ENCODE results near the gene BMP6.

Gene BMP6

DNA sequence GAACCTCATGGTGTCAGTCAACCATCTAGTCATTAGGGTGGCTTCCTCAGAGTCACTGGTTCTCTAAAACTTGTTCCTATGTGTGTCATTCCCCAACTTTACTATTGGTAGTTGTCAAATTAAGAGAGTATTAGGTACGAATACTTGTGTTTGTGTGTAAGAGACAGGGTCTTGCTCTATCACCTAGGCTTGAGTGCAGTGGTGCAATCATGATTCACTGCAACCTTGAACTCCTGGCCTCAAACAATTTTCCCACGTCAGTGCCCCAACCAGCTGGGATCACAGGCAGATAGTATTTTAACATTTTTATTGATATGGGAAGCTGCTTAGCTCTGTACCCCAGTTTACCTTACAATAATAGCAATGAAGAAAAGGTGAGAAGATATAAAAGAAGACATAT, 50.6 kb downstream of the BMP6 start:
- H3K4me1 ChIP-seq (ENCODE audit: insufficient read depth, low read length): no peaks in the 10 kb centered on the region
- H3K9me3 ChIP-seq (ENCODE audit: insufficient read depth, low read length, severe bottlenecking): no peaks in the 10 kb centered on the region
- H3K36me3 ChIP-seq (ENCODE audit: insufficient read depth, low read length): no peaks in the 10 kb centered on the region
- H2AFZ ChIP-seq (ENCODE audit: low read depth, low read length): no peak overlapping the region
- H3K79me2 ChIP-seq (ENCODE audit: insufficient read depth, low read length): no peaks in the 10 kb centered on the region
- H3K9ac ChIP-seq (ENCODE audit: low read depth, low read length): no peak overlapping the region
- TF ChIP-seq, protein P1, sequence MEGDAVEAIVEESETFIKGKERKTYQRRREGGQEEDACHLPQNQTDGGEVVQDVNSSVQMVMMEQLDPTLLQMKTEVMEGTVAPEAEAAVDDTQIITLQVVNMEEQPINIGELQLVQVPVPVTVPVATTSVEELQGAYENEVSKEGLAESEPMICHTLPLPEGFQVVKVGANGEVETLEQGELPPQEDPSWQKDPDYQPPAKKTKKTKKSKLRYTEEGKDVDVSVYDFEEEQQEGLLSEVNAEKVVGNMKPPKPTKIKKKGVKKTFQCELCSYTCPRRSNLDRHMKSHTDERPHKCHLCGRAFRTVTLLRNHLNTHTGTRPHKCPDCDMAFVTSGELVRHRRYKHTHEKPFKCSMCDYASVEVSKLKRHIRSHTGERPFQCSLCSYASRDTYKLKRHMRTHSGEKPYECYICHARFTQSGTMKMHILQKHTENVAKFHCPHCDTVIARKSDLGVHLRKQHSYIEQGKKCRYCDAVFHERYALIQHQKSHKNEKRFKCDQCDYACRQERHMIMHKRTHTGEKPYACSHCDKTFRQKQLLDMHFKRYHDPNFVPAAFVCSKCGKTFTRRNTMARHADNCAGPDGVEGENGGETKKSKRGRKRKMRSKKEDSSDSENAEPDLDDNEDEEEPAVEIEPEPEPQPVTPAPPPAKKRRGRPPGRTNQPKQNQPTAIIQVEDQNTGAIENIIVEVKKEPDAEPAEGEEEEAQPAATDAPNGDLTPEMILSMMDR (IDR thresholded peaks at IDR 0.05; ENCODE audit: borderline replicate concordance, extremely low read depth, low read length, poor library complexity, severe bottlenecking): no peak
- TF ChIP-seq EZH2 (IDR thresholded peaks at IDR 0.05; ENCODE audit: borderline replicate concordance, low read depth, low read length, severe bottlenecking): no peak
- no peaks in the 10 kb centered on the region for H4K20me1 ChIP-seq (ENCODE audit: insufficient read depth, low read length)
- no peak overlapping the region for H3K27ac ChIP-seq (ENCODE audit: low read length)
- DNase-seq (no peak), ATAC-seq (ENCODE audit: insufficient read depth, low read depth) (no peak)
- H3K4me2 ChIP-seq (ENCODE audit: insufficient read depth, low read length): no peak overlapping the region
- H3K27me3 ChIP-seq (ENCODE audit: insufficient read depth, low read length, poor library complexity): peaks cover 8% of the 10 kb centered on the region
- H3K4me3 ChIP-seq (ENCODE audit: low read depth in 1 of 2, low read length in 2 of 2): no peak overlapping the region

DNA sequence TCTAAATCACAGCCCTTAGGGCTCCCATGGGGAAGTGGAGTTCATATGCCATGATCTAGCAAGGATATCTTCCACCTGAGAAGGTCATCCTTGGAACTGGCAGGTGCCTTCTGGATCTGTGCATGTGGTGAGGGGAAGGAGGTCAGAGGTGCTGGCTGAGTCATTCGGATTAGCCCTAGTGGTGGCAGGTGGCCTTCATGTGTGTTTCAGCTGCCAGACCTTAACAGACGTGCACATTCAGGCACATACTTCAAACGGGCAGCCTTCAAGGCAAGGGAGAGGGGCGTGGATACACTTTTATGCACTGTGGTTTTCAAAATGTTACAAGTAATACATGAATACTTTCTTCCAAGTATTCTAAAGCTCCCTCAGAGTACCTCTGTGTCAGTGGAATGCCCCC, 51.2 kb downstream of the BMP6 start:
- ATAC-seq (ENCODE audit: insufficient read depth, low read depth): peak; percentile 57
- no peak overlapping the region for H3K27ac ChIP-seq (ENCODE audit: low read length)
- no peak overlapping the region for H3K4me2 ChIP-seq (ENCODE audit: insufficient read depth, low read length)
- DNase-seq: peak; percentile 8
- H2AFZ ChIP-seq (ENCODE audit: low read depth, low read length): no peak overlapping the region
- no peak overlapping the region for H3K4me3 ChIP-seq (ENCODE audit: low read depth in 1 of 2, low read length in 2 of 2)
- H3K36me3 ChIP-seq (ENCODE audit: insufficient read depth, low read length): no peaks in the 10 kb centered on the region
- H3K9ac ChIP-seq (ENCODE audit: low read depth, low read length): no peak overlapping the region
- TF ChIP-seq EZH2 (IDR thresholded peaks at IDR 0.05; ENCODE audit: borderline replicate concordance, low read depth, low read length, severe bottlenecking): no peak
- TF ChIP-seq, protein P1 (IDR thresholded peaks at IDR 0.05; ENCODE audit: borderline replicate concordance, extremely low read depth, low read length, poor library complexity, severe bottlenecking): no peak
- H3K79me2 ChIP-seq (ENCODE audit: insufficient read depth, low read length): no peaks in the 10 kb centered on the region
- H3K27me3 ChIP-seq (ENCODE audit: insufficient read depth, low read length, poor library complexity): peaks cover 8% of the 10 kb centered on the region
- H3K4me1 ChIP-seq (ENCODE audit: insufficient read depth, low read length): no peaks in the 10 kb centered on the region
- no peaks in the 10 kb centered on the region for H4K20me1 ChIP-seq (ENCODE audit: insufficient read depth, low read length)
- H3K9me3 ChIP-seq (ENCODE audit: insufficient read depth, low read length, severe bottlenecking): no peaks in the 10 kb centered on the region

DNA sequence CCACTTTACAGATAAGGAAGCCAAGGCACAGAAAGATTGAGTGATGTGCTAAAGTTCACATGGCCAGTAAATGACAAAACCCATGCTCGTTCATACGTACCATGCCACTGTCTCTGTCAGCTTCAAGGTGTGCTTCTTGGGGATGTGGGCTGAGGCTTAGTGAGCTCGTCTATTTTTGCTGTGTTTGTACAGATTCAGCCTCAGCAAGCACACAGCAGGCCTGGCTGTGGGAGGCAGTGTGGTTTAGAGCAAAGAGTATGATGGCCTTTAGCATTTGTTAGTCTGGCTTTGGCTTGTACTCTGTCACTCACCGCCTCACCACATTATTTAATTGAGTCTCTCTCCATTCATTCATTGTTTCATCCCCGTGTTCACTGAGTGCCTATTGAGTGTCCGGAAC, 55.3 kb downstream of the BMP6 start:
- H3K79me2 ChIP-seq (ENCODE audit: insufficient read depth, low read length): no peaks in the 10 kb centered on the region
- H3K9me3 ChIP-seq (ENCODE audit: insufficient read depth, low read length, severe bottlenecking): no peaks in the 10 kb centered on the region
- no peak for DNase-seq
- ATAC-seq (ENCODE audit: insufficient read depth, low read depth): no peak
- no peaks in the 10 kb centered on the region for H4K20me1 ChIP-seq (ENCODE audit: insufficient read depth, low read length)
- no peak overlapping the region for H3K9ac ChIP-seq (ENCODE audit: low read depth, low read length)
- H3K4me1 ChIP-seq (ENCODE audit: insufficient read depth, low read length): no peaks in the 10 kb centered on the region
- TF ChIP-seq, protein P1 (IDR thresholded peaks at IDR 0.05; ENCODE audit: borderline replicate concordance, extremely low read depth, low read length, poor library complexity, severe bottlenecking): no peak
- no peak for TF ChIP-seq EZH2 (IDR thresholded peaks at IDR 0.05; ENCODE audit: borderline replicate concordance, low read depth, low read length, severe bottlenecking)
- no peaks in the 10 kb centered on the region for H3K36me3 ChIP-seq (ENCODE audit: insufficient read depth, low read length)
- no peak overlapping the region for H3K27ac ChIP-seq (ENCODE audit: low read length)
- H3K4me3 ChIP-seq (ENCODE audit: low read depth in 1 of 2, low read length in 2 of 2): no peak overlapping the region
- no peak overlapping the region for H3K4me2 ChIP-seq (ENCODE audit: insufficient read depth, low read length)
- H3K27me3 ChIP-seq (ENCODE audit: insufficient read depth, low read length, poor library complexity): no peaks in the 10 kb centered on the region
- no peak overlapping the region for H2AFZ ChIP-seq (ENCODE audit: low read depth, low read length)

DNA sequence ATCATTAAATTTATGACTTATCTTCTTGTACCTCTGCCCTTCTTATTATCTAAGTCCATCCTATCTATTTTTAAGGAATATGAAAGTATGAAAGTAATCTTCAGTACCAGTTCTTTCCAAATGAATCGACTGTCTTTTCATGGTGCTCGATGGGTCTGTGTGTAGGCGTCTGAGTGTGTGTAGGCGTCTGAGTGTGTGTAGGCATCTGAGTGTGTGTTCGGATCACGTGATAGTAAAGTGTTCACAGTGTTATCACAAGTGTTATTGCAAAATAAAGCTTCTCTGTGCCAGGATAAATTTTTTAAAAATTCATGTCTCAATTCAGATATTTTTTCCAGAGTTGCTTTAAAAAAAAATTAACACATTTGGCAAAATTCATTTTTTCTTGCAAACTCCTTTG, 58.3 kb downstream of the BMP6 start:
- TF ChIP-seq, protein P1 (IDR thresholded peaks at IDR 0.05; ENCODE audit: borderline replicate concordance, extremely low read depth, low read length, poor library complexity, severe bottlenecking): no peak
- no peak for TF ChIP-seq EZH2 (IDR thresholded peaks at IDR 0.05; ENCODE audit: borderline replicate concordance, low read depth, low read length, severe bottlenecking)
- Histone ChIP-seq H3K27ac (ENCODE audit: low read length) (no peak overlapping the region), H3K79me2 (ENCODE audit: insufficient read depth, low read length) (no peaks in the 10 kb centered on the region), H3K9ac (ENCODE audit: low read depth, low read length) (no peak overlapping the region), H3K4me3 (ENCODE audit: low read depth in 1 of 2, low read length in 2 of 2) (no peak overlapping the region), H3K4me2 (ENCODE audit: insufficient read depth, low read length) (no peak overlapping the region), H3K36me3 (ENCODE audit: insufficient read depth, low read length) (no peaks in the 10 kb centered on the region), H3K9me3 (ENCODE audit: insufficient read depth, low read length, severe bottlenecking) (no peaks in the 10 kb centered on the region), H3K4me1 (ENCODE audit: insufficient read depth, low read length) (no peaks in the 10 kb centered on the region), H4K20me1 (ENCODE audit: insufficient read depth, low read length) (no peaks in the 10 kb centered on the region), H2AFZ (ENCODE audit: low read depth, low read length) (no peak overlapping the region), H3K27me3 (ENCODE audit: insufficient read depth, low read length, poor library complexity) (peaks cover 3% of the 10 kb centered on the region)
- no peak for ATAC-seq (ENCODE audit: insufficient read depth, low read depth)
- no peak for DNase-seq
